HG03103 (cell line): Measurements from ENCODE around the gene RTF1.

ENCODE experiments used
- ATAC-seq: cut with Tn5 transposase; IDR thresholded peaks from one replicate; pipeline ENCODE4 v1.9.1; 2021; ENCODE audit warnings: low read depth; ENCODE audit not compliant: unreplicated experiment

Gene RTF1

GRCh38 chr15:41484937-41485625 is 68.2 kb downstream of the RTF1 start:
- no peak for ATAC-seq

- ATAC-seq: no peak
Measured at GRCh38 chr15:41486286-41486685, 69.4 kb downstream of the RTF1 start.

- ATAC-seq: no peak
Measured at GRCh38 chr15:41487381-41487780, 70.5 kb downstream of the RTF1 start.

- no peak for ATAC-seq
Measured at GRCh38 chr15:41487802-41488201, 70.9 kb downstream of the RTF1 start.

- no peak for ATAC-seq
Measured at GRCh38 chr15:41489641-41490040, 72.7 kb downstream of the RTF1 start.

GRCh38 chr15:41490355-41490754 is 73.5 kb downstream of the RTF1 start:
- no peak for ATAC-seq

- ATAC-seq: no peak
Measured at GRCh38 chr15:41491889-41492288, 75.0 kb downstream of the RTF1 start.

- no peak for ATAC-seq
Measured at GRCh38 chr15:41492597-41493204, 75.8 kb downstream of the RTF1 start.

GRCh38 chr15:41493205-41493901 is 76.5 kb downstream of the RTF1 start, which contains the start of gene ITPKA:
TSS of gene ITPKA (plus strand) at chr15:41493874. CDS start at chr15:41493928, 54 bp downstream.
- peak; percentile 57 for ATAC-seq

- ATAC-seq: no peak
Measured at GRCh38 chr15:41493902-41494189, 77.0 kb downstream of the RTF1 start.

- peak; percentile 7 for ATAC-seq
Measured at GRCh38 chr15:41494190-41494921, 77.5 kb downstream of the RTF1 start.

- ATAC-seq: no peak
Measured at GRCh38 chr15:41494922-41495735, 78.2 kb downstream of the RTF1 start.

- ATAC-seq: no peak
Measured at GRCh38 chr15:41495736-41496599, 79.1 kb downstream of the RTF1 start.

- ATAC-seq: no peak
Measured at GRCh38 chr15:41498657-41499056, 81.8 kb downstream of the RTF1 start.

GRCh38 chr15:41499109-41499851 is 82.4 kb downstream of the RTF1 start:
- no peak for ATAC-seq

GRCh38 chr15:41501191-41501917 is 84.5 kb downstream of the RTF1 start:
- no peak for ATAC-seq

GRCh38 chr15:41501931-41502794 is 85.3 kb downstream of the RTF1 start:
- ATAC-seq: no peak
